MM.1S (cell line): Measurements from ENCODE around the gene RALGAPA2.

Experiments used
- CTCF ChIP-seq: fragments of 300-600 bp; sonication (generic); IDR thresholded peaks from 2 replicates; pipeline ENCODE4 v1.5.1; 2016; ENCODE audit warnings: antibody characterized with exemption, low read length, mixed read lengths
- EZH2 ChIP-seq: fragments of 300-600 bp; sonication (generic); optimal IDR thresholded peaks from 2 replicates; pipeline ENCODE3; 2017; ENCODE audit warnings: low read depth, mild to moderate bottlenecking, antibody characterized with exemption, low read length, mixed read lengths
- EZH2phosphoT487 ChIP-seq: fragments of 300-600 bp; sonication (generic); IDR thresholded peaks from 2 replicates; pipeline ENCODE4 v1.6.1; 2018; ENCODE audit warnings: antibody characterized with exemption, low read length

GRCh38 chr20:20666359-20666758, 46.1 kb downstream of the RALGAPA2 start:
- TF ChIP-seq CTCF (no peak), EZH2 (no peak), EZH2phosphoT487 (no peak)
